ENCODE data around the gene PTOV1.

- TF ChIP-seq CTCF (IDR thresholded peaks at IDR 0.05; ENCODE audit: poor library complexity) (no peak), EZH2phosphoT487 (IDR thresholded peaks at IDR 0.05; ENCODE audit: low read depth, severe bottlenecking, unreplicated experiment) (no peak), EZH2 (IDR thresholded peaks at IDR 0.05; ENCODE audit: borderline replicate concordance) (no peak)
These were observed 4.3 kb downstream of the PTOV1 start for GRCh38 chr19:49855277-49855675.
